Natural killer cell (primary cell): ENCODE data around the gene VEPH1. TPM values are rescaled to one million over a fixed set of nuclear protein-coding genes. Genes with fewer than 3 reads are reported as not detected.

Source experiments
- ATAC-seq, 3 donors: fragments of 150-1000 bp in 2 of 3; fragments of 200-7000 bp in 1 of 3; cut with Tn5 transposase; 1 replicate in 1 of 3; 2 replicates in 2 of 3; pipeline ENCODE4 v1.10.0; 2021; ENCODE audit warnings: mild to moderate bottlenecking in 2 of 3, moderate library complexity in 2 of 3
- DNase-seq, 2 donors: peaks; one replicate each; pipeline versions ENCODE4 v3.0.0 to v3.0.0-alpha.2; 2013 to 2021; ENCODE audit warnings: mixed read lengths in 1 of 2
- H3K27ac ChIP-seq: one replicate; pipeline ENCODE4 v1.5.1; 2013; ENCODE audit warnings: mild to moderate bottlenecking, low read length
- H3K27me3 ChIP-seq: one replicate; pipeline ENCODE4 v1.6.1; 2013; ENCODE audit warnings: low read length; ENCODE audit not compliant: control insufficient read depth, insufficient read depth
- H3K36me3 ChIP-seq: one replicate; pipeline ENCODE4 v1.6.1; 2013; ENCODE audit warnings: low read length; ENCODE audit not compliant: control insufficient read depth, insufficient read depth
- H3K4me1 ChIP-seq: one replicate; pipeline ENCODE4 v1.6.1; 2013; ENCODE audit warnings: low read length; ENCODE audit not compliant: control insufficient read depth, insufficient read depth
- H3K4me3 ChIP-seq: one replicate; pipeline ENCODE4 v1.5.1; 2013; ENCODE audit warnings: low read length
- H3K9me3 ChIP-seq: one replicate; pipeline ENCODE4 v1.6.1; 2013; ENCODE audit warnings: low read length; ENCODE audit not compliant: control insufficient read depth, insufficient read depth
- H3K27ac Mint-ChIP-seq, 2 donors: one replicate each; pipeline ENCODE4 v1.8.0; 2022; ENCODE audit warnings: mild to moderate bottlenecking in 2 of 2, mixed read lengths in 2 of 2, moderate library complexity in 1 of 2
- H3K27me3 Mint-ChIP-seq, 2 donors: one replicate each; pipeline ENCODE4 v1.8.0; 2022; ENCODE audit warnings: low read depth in 2 of 2, mixed read lengths in 2 of 2
- H3K36me3 Mint-ChIP-seq: one replicate; pipeline ENCODE4 v1.8.0; 2022; ENCODE audit warnings: mixed read lengths
- H3K4me1 Mint-ChIP-seq, 2 donors: one replicate each; pipeline ENCODE4 v1.8.0; 2022; ENCODE audit warnings: mixed read lengths in 2 of 2
- H3K4me3 Mint-ChIP-seq: one replicate; pipeline ENCODE4 v1.8.0; 2022; ENCODE audit warnings: mild to moderate bottlenecking, moderate library complexity, mixed read lengths
- H3K9me3 Mint-ChIP-seq, 2 donors: one replicate each; pipeline ENCODE4 v1.8.0; 2022; ENCODE audit warnings: mixed read lengths in 2 of 2
- WGBS: methylation state at CpG from one replicate; pipeline ENCODE4 v1.1.7; 2013; ENCODE audit warnings: missing lambda C conversion rate; ENCODE audit not compliant: insufficient coverage; 5-methylcytosine and 5-hydroxymethylcytosine counted together
- intact Hi-C: fragments of 100-400 bp; cut with micrococcal nuclease; formaldehyde crosslinking; loops from one replicate; pipeline ENCODE4 v1.14.2; 2022
- total RNA-seq, 4 donors: library from RNA; stranded (reverse); fragments of 120-200 nt in 1 of 4; gene quantifications; one replicate each; pipeline versions ENCODE4 v1.2.3 to v1.2.4, GENCODE V29; 2013 to 2022
- TF ChIP-seq, protein P1 (sequence below): fragments of 200-600 bp; IDR thresholded peaks from one replicate; pipeline ENCODE4 v1.8.0; 2022; ENCODE audit warnings: antibody characterized with exemption

VEPH1 gene
- total RNA-seq, 3 donors from 2014 or later (not counting 1 experiment from before 2014, with no cell fraction given) = 0.41 to 1.3 (median 0.60) TPM

DNA sequence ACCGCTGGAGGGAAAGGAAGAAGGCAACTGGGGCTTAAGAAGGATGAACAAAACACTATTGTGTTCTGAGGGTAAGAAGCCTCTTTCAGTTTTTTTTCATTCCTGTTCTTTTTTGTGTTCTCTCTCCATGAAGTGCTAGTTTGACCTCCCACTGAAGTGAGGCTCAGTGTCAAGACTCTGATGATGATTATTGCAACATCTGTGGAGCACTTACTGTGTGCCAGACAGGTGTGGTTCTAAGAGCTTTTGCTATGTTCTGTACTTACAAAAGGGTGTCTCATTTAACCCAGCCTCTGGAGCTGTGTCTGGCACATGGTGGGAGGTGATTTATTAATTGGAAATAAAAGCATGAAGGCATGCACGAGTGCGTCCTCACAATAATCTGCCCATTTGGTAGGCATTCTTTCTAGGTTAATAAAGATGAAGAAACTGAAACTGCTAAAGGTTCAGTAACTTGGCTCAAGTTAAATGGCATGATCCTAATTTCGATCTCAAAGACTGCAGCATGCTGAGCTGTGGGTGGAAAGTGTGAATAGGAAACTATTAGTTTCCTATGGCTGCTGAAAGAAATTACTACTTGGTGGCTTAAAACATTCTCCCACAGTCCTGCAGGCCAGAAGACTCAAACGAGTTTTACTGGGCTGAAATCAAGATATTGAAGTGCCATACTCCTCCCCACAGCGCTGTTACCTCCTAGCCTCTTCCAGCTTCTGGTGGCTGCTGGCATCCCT is 38.5 kb upstream of the VEPH1 start:
- TF ChIP-seq, protein P1, sequence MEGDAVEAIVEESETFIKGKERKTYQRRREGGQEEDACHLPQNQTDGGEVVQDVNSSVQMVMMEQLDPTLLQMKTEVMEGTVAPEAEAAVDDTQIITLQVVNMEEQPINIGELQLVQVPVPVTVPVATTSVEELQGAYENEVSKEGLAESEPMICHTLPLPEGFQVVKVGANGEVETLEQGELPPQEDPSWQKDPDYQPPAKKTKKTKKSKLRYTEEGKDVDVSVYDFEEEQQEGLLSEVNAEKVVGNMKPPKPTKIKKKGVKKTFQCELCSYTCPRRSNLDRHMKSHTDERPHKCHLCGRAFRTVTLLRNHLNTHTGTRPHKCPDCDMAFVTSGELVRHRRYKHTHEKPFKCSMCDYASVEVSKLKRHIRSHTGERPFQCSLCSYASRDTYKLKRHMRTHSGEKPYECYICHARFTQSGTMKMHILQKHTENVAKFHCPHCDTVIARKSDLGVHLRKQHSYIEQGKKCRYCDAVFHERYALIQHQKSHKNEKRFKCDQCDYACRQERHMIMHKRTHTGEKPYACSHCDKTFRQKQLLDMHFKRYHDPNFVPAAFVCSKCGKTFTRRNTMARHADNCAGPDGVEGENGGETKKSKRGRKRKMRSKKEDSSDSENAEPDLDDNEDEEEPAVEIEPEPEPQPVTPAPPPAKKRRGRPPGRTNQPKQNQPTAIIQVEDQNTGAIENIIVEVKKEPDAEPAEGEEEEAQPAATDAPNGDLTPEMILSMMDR = no peak
- H3K4me3 Mint-ChIP-seq = no peak overlapping the region
- H3K27me3 Mint-ChIP-seq = peaks cover 3 to 8% of the 10 kb centered on the region in 2 donors
- H3K4me1 Mint-ChIP-seq = no peaks in the 10 kb centered on the region
- Histone ChIP-seq H3K27me3 (no peaks in the 10 kb centered on the region), H3K9me3 (peaks cover 4% of the 10 kb centered on the region), H3K36me3 (no peaks in the 10 kb centered on the region), H3K4me3 (no peak overlapping the region), H3K27ac (no peak overlapping the region), H3K4me1 (no peaks in the 10 kb centered on the region)
- DNase-seq (no peak), ATAC-seq (no peak)
- no peak overlapping the region for H3K27ac Mint-ChIP-seq
- 87% methylated on average over 6 of the region's 6 CpGs for WGBS
- intact Hi-C loops = no loop called here
- H3K9me3 Mint-ChIP-seq = peaks cover 4 to 6% of the 10 kb centered on the region in 2 donors
- no peaks in the 10 kb centered on the region for H3K36me3 Mint-ChIP-seq

DNA sequence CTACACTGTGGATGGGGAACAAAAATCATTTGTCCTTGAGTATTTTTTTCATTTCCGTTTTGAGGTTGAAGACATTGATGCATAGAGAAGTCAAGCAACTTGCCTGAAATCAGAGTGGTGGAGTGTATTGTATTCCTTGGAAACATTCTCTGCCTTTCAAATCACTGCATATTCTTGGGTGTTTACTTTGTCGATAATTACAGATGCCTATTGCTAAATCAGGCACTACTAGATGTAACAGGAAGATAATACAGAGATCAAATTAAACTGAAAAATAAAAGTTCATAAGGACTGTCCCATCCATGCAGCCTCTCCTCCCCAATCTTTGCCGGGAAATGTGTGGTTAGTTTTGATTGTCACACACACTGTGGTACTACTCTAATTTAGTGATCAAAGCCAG is 37.4 kb upstream of the VEPH1 start:
- no peaks in the 10 kb centered on the region for H3K4me1 Mint-ChIP-seq
- Histone ChIP-seq H3K27me3 (no peaks in the 10 kb centered on the region), H3K4me1 (no peaks in the 10 kb centered on the region), H3K4me3 (no peak overlapping the region), H3K36me3 (no peaks in the 10 kb centered on the region), H3K27ac (no peak overlapping the region), H3K9me3 (peaks cover 4% of the 10 kb centered on the region)
- intact Hi-C loops = no loop called here
- H3K27me3 Mint-ChIP-seq = peaks cover 3 to 8% of the 10 kb centered on the region in 2 donors
- TF ChIP-seq, protein P1 = no peak
- WGBS = 52% methylated on average over 3 of the region's 3 CpGs
- no peak overlapping the region for H3K4me3 Mint-ChIP-seq
- H3K36me3 Mint-ChIP-seq = no peaks in the 10 kb centered on the region
- DNase-seq (no peak), ATAC-seq (no peak)
- peaks cover 3 to 4% of the 10 kb centered on the region in 2 donors for H3K9me3 Mint-ChIP-seq
- no peak overlapping the region for H3K27ac Mint-ChIP-seq

DNA sequence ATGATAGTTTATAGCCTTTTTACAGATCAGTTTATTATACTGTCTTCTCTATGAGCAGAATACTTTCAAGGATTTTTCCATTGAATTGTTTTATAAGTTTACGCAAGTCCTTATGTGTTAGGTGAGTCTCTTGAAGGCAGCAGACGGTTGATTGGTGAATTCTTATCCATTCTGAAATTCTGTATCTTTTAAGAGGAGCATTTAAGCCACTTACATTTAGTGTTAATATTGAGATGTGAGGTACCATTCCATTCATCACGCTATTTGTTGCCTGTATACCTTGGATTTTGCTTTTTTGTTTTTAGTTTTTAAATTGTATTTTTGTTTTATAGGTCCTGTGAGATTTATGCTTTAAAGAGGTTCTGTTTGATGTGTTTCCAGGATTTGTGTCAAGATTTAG is 32.5 kb upstream of the VEPH1 start:
- TF ChIP-seq, protein P1 = no peak
- H3K36me3 Mint-ChIP-seq = no peaks in the 10 kb centered on the region
- H3K9me3 ChIP-seq = no peaks in the 10 kb centered on the region
- no peak overlapping the region for H3K4me3 Mint-ChIP-seq
- intact Hi-C loops = no loop called here
- H3K9me3 Mint-ChIP-seq = no peaks in the 10 kb centered on the region
- ATAC-seq = no peak
- 89% methylated on average over 3 of the region's 3 CpGs for WGBS
- H3K4me1 Mint-ChIP-seq = no peaks in the 10 kb centered on the region
- H3K4me1 ChIP-seq = no peaks in the 10 kb centered on the region
- H3K27ac Mint-ChIP-seq = no peak overlapping the region
- no peaks in the 10 kb centered on the region for H3K36me3 ChIP-seq
- H3K27me3 ChIP-seq = no peaks in the 10 kb centered on the region
- no peak for DNase-seq
- H3K27me3 Mint-ChIP-seq = no peaks in the 10 kb centered on the region
- no peak overlapping the region for H3K27ac ChIP-seq
- no peak overlapping the region for H3K4me3 ChIP-seq

DNA sequence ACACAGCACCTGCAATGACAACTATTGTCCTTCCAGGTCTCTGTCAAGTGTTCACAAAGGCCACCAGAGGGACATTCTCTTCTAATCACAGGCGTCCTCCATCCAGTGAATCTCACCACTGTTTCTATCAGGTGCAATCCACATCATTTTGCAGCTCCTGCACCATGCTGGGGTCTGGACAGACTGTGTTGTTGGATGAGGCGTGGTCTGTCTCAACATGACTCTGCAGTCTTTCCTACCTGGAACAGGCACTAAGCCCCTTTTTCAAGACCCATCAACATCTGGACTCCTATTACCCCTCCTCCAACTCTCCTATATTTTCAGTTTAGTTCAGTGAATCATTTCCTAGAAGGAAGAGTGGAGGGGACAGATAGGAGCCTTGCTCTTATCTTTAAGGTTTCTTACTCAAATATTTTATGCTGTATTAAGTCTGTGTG is 31.5 kb upstream of the VEPH1 start:
- no peak overlapping the region for H3K4me3 ChIP-seq
- H3K27me3 ChIP-seq = no peaks in the 10 kb centered on the region
- no peaks in the 10 kb centered on the region for H3K9me3 ChIP-seq
- DNase-seq (no peak), ATAC-seq (no peak)
- Mint-ChIP-seq H3K4me3 (no peak overlapping the region), H3K36me3 (no peaks in the 10 kb centered on the region), H3K27ac (no peak overlapping the region), H3K27me3 (no peaks in the 10 kb centered on the region), H3K4me1 (no peaks in the 10 kb centered on the region), H3K9me3 (no peaks in the 10 kb centered on the region)
- H3K4me1 ChIP-seq = no peaks in the 10 kb centered on the region
- 97% methylated on average over 2 of the region's 2 CpGs for WGBS
- intact Hi-C loops = no loop called here
- TF ChIP-seq, protein P1 = no peak
- H3K36me3 ChIP-seq = no peaks in the 10 kb centered on the region
- H3K27ac ChIP-seq = no peak overlapping the region
